T-helper 2 cell (primary cell): ENCODE measurements around the gene TTC23.
"Not testable (repeated sequence)": the region's sequence is repeated elsewhere in the genome, so short reads cannot be mapped to it uniquely, and the experiment has no call there.

Experiments used
- DNase-seq, 5 experiments: peaks; one replicate each; pipeline versions ENCODE4 v3.0.0 to v3.0.0-alpha.2; 2012 to 2022

Gene TTC23

GRCh38 chr15:99250001-99250400 lies 620 bp upstream of the TTC23 start:
- no peak for DNase-seq

- DNase-seq = no peak
These were observed 1.2 kb downstream of the TTC23 start for GRCh38 chr15:99248000-99248715.

GRCh38 chr15:99247062-99247461 lies 2.3 kb downstream of the TTC23 start:
- DNase-seq = no peak

- DNase-seq = no peak
These were observed 5.1 kb downstream of the TTC23 start for GRCh38 chr15:99244306-99244705.

- no peak for DNase-seq
These were observed 7.6 kb downstream of the TTC23 start for GRCh38 chr15:99241752-99242151.

- DNase-seq = no peak
These were observed 9.7 kb downstream of the TTC23 start for GRCh38 chr15:99239545-99240198.

GRCh38 chr15:99238849-99239248 lies 10.5 kb downstream of the TTC23 start:
- DNase-seq = no peak

- not testable (repeated sequence) for DNase-seq
These were observed 15.2 kb downstream of the TTC23 start for GRCh38 chr15:99234160-99234559.

GRCh38 chr15:99232740-99233139 lies 16.6 kb downstream of the TTC23 start:
- DNase-seq = no peak

- DNase-seq = no peak
These were observed 18.5 kb downstream of the TTC23 start for GRCh38 chr15:99230867-99231266.

- DNase-seq = no peak
These were observed 21.1 kb downstream of the TTC23 start for GRCh38 chr15:99228120-99228770.

GRCh38 chr15:99226802-99227201 lies 22.6 kb downstream of the TTC23 start:
- no peak for DNase-seq

- DNase-seq = no peak
These were observed 24.8 kb downstream of the TTC23 start for GRCh38 chr15:99224372-99225214.

GRCh38 chr15:99213187-99213811 lies 36.1 kb downstream of the TTC23 start:
- peak; percentile 4 to 48 (median 19) for DNase-seq

- no peak for DNase-seq
These were observed 37.0 kb downstream of the TTC23 start for GRCh38 chr15:99212406-99212805.

- no peak for DNase-seq
These were observed 37.5 kb downstream of the TTC23 start for GRCh38 chr15:99211926-99212325.

GRCh38 chr15:99210334-99210733 lies 39.0 kb downstream of the TTC23 start:
- DNase-seq = no peak

GRCh38 chr15:99209326-99209725 lies 40.1 kb downstream of the TTC23 start:
- no peak for DNase-seq

- no peak for DNase-seq
These were observed 41.7 kb downstream of the TTC23 start for GRCh38 chr15:99207672-99208071.

- DNase-seq = no peak
These were observed 47.2 kb downstream of the TTC23 start for GRCh38 chr15:99202176-99202552.

GRCh38 chr15:99201408-99202175 lies 47.8 kb downstream of the TTC23 start:
- DNase-seq = no peak

- no peak for DNase-seq
These were observed 51.5 kb downstream of the TTC23 start for GRCh38 chr15:99197856-99198255.
